Gastroesophageal sphincter (tissue), 4 donors: ENCODE measurements around the gene SH3TC2. TPM values are rescaled to one million over a fixed set of nuclear protein-coding genes. Genes with fewer than 3 reads are reported as not detected.

Experiments used
- ATAC-seq: fragments of 150-250 bp; one replicate; pipeline ENCODE4 v1.9.1; 2016; ENCODE audit warnings: mild to moderate bottlenecking, moderate library complexity
- H3K27ac ChIP-seq, 4 donors: fragments of 200-600 bp; sonication (generic) in 3 of 4; 1 replicate in 3 of 4; 2 replicates in 1 of 4; pipeline ENCODE4 v1.5.1; 2016 to 2019
- H3K27me3 ChIP-seq: fragments of 200-600 bp; sonication (generic); one replicate; pipeline ENCODE4 v1.5.1; 2019
- H3K36me3 ChIP-seq, 2 donors: fragments of 200-600 bp; sonication (generic); one replicate each; pipeline ENCODE4 v1.5.1; 2019; ENCODE audit warnings: control low read depth in 1 of 2
- H3K4me1 ChIP-seq, 3 donors: fragments of 200-600 bp; sonication (generic); 1 replicate in 2 of 3; 2 replicates in 1 of 3; pipeline ENCODE4 v1.5.1; 2016 to 2019; ENCODE audit warnings: control low read depth in 2 of 3
- H3K4me3 ChIP-seq, 2 donors: fragments of 200-600 bp; sonication (generic); one replicate each; pipeline ENCODE4 v1.5.1; 2019; ENCODE audit warnings: mild to moderate bottlenecking in 1 of 2, moderate library complexity in 1 of 2
- H3K9me3 ChIP-seq, 3 donors: fragments of 200-600 bp; sonication (generic); one replicate each; pipeline ENCODE4 v1.5.1; 2017 to 2019; ENCODE audit warnings: control low read depth in 2 of 3
- EP300 ChIP-seq: sonication (generic); formaldehyde crosslinking; IDR thresholded peaks from one replicate; pipeline ENCODE4 v1.6.1; 2017; ENCODE audit warnings: antibody characterized with exemption, mild to moderate bottlenecking
- POLR2A ChIP-seq, 2 donors: fragments of 450-650 bp; IDR thresholded peaks; one replicate each; pipeline ENCODE4 v1.6.1; 2017; ENCODE audit warnings: antibody characterized with exemption in 2 of 2, mild to moderate bottlenecking in 2 of 2, moderate library complexity in 1 of 2
- POLR2AphosphoS5 ChIP-seq: sonication (generic); formaldehyde crosslinking; IDR thresholded peaks from one replicate; pipeline ENCODE4 v1.6.1; 2017; ENCODE audit warnings: antibody characterized with exemption
- WGBS, 2 donors: methylation state at CpG; one replicate each; pipeline ENCODE4 v1.1.5; 2018; ENCODE audit warnings: low coverage in 1 of 2; 5-methylcytosine and 5-hydroxymethylcytosine counted together
- small RNA-seq, 4 donors: library from RNA; depleted of rRNA; stranded (forward); fragments of <200 nt; gene quantifications; one replicate each; pipeline ENCODE3, GENCODE V24; 2016
- total RNA-seq, 4 donors: library from RNA; depleted of rRNA; stranded (reverse); fragments of >200 nt; gene quantifications; one replicate each; pipeline ENCODE4 v1.1.0, GENCODE V29; 2016
- TF ChIP-seq, protein P1 (sequence below), 4 experiments: fragments of 200-600 bp in 2 of 4; fragments of 450-650 bp in 2 of 4; sonication (generic) in 1 of 4; IDR thresholded peaks; one replicate each; pipeline ENCODE4 v1.5.1; 2017 to 2019; ENCODE audit warnings: antibody characterized with exemption in 4 of 4, mild to moderate bottlenecking in 2 of 4, moderate library complexity in 2 of 4

The SH3TC2 gene
- total RNA-seq, 4 donors from 2014 or later: 2.3 to 5.0 (median 3.5) TPM

DNA sequence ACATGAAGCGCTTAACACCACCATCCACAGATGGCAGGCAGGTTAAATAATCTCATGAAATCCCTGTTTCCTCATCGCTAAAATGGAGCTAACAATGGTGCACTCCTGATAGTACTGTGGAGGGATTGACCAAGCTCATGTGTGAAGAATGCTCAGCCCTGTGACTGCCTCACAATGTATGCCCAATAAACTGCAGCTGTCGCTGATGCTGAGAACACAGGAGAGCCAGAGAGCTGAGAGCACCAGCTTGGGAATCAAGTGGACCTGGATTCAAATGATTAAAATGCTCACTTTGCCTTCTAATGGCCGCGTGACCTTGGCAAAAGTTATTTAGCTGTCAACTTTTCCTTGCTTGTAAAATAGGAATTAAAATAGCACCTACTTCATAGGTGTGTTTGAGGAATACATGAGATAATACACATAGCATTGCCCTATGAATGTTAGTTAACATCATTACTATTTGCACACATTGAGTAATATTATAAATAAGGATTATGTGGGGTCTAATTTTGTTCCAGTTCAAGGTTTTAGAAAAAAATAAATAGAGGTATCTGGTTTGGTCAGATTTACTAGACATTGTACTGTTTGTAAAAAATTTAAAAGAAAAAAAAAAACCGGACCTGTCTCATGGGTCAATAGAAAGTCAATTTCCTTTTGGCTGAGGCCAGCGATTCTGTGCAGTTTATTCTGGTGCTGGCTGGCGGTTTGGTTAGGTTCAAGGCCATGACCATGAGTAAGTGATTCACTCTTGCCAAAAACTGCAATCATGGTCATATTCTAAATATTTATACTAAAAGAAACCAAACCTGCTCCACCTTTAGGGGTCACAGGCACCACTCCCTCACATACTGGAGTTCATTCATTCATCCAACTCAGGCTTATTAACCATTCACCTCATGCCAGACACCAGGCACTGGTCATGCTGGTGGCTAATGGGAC is 101.3 kb downstream of the SH3TC2 start:
- Histone ChIP-seq H3K36me3 (no peaks in the 10 kb centered on the region), H3K4me3 (no peak overlapping the region), H3K27ac (no peak overlapping the region), H3K4me1 (peaks cover 0 to 14% (median 2%) of the 10 kb centered on the region in 3 donors), H3K9me3 (no peaks in the 10 kb centered on the region), H3K27me3 (no peaks in the 10 kb centered on the region)
- 64 to 85% methylated on average over 4 to 8 of the region's 8 CpGs for WGBS, 2 donors
- ATAC-seq: no peak
- TF ChIP-seq POLR2AphosphoS5 (no peak), EP300 (no peak), POLR2A (IDR thresholded peaks at IDR 0.05) (no peak)

DNA sequence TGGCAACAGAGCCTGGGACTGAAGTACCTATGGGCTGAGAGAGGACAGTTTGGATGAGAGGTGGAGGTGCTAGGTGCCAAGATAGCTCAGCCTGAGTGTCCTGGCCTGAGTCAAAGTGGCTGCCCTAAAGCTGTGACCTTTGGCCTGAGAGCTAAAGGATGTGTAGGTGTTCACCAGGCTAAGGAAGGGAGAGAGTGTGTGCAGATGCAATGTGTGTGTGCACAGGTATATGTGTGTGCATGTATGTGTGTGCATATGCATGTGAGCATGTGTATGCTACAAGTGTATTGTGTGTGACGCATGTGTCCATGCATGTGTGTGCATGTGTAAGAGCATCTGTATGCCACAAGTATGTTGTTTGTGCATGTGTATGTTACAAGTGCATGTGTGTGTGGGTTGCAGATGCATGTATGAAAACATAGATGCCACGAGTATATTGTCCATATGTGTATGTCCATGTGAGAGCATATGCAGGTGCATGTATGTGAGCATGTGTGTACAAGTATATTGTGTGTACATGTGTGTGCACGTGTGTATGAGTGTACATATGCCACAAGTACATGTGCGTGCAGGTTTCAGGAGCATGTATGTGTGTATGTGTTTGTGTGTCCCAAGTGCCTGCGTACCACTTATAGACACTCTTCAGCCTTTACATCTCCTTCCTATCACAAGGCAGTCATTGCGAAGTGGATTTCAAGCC is 102.6 kb downstream of the SH3TC2 start:
- ATAC-seq: no peak
- no peak overlapping the region for H3K27ac ChIP-seq
- H3K36me3 ChIP-seq: no peaks in the 10 kb centered on the region
- no peaks in the 10 kb centered on the region for H3K27me3 ChIP-seq
- TF ChIP-seq EP300: no peak
- TF ChIP-seq, protein P1, sequence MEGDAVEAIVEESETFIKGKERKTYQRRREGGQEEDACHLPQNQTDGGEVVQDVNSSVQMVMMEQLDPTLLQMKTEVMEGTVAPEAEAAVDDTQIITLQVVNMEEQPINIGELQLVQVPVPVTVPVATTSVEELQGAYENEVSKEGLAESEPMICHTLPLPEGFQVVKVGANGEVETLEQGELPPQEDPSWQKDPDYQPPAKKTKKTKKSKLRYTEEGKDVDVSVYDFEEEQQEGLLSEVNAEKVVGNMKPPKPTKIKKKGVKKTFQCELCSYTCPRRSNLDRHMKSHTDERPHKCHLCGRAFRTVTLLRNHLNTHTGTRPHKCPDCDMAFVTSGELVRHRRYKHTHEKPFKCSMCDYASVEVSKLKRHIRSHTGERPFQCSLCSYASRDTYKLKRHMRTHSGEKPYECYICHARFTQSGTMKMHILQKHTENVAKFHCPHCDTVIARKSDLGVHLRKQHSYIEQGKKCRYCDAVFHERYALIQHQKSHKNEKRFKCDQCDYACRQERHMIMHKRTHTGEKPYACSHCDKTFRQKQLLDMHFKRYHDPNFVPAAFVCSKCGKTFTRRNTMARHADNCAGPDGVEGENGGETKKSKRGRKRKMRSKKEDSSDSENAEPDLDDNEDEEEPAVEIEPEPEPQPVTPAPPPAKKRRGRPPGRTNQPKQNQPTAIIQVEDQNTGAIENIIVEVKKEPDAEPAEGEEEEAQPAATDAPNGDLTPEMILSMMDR (IDR thresholded peaks at IDR 0.05): no peak
- TF ChIP-seq POLR2A (IDR thresholded peaks at IDR 0.05): no peak
- no peak for TF ChIP-seq POLR2AphosphoS5
- peaks cover 0 to under 1% (median 0%) of the 10 kb centered on the region in 3 donors for H3K4me1 ChIP-seq
- no peak overlapping the region for H3K4me3 ChIP-seq
- 91% methylated on average over 5 to 6 of the region's 6 CpGs for WGBS, 2 donors
- no peaks in the 10 kb centered on the region for H3K9me3 ChIP-seq

DNA sequence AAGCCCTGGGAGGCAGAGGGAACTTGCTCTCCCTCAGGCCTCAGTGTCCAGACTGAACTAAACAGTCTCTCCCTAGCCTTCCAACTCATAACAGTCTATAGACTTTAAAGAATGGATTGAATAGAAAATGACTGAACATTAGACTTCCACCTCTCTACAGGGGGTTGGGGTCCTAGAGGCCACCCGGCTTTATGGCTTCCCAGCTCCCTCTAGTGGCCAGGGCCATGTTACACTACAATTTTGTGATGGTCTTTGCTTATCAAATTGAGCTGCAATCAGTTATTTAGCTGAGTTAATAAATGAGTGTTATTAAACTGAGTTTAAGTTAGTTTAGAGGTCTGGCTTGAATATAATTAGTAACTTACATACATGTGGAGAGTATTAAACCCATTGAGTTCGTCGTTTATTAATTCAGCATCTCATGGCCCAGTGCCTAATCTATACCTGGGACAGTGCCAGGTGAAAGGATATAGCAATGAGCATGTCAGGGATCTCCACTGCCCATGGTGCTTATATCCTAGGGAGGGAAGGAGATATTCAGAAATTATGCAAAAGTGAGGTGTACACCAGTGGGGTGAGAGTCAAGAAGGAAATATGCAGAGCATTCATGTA is 105.2 kb downstream of the SH3TC2 start:
- Histone ChIP-seq H3K4me3 (no peak overlapping the region), H3K4me1 (no peaks in the 10 kb centered on the region), H3K27ac (no peak overlapping the region), H3K9me3 (no peaks in the 10 kb centered on the region), H3K27me3 (no peaks in the 10 kb centered on the region), H3K36me3 (no peaks in the 10 kb centered on the region)
- WGBS, 2 donors: 7 to 28% methylated on average over 3 of the region's 3 CpGs
- TF ChIP-seq EP300: no peak
- TF ChIP-seq, protein P1 (IDR thresholded peaks at IDR 0.05): peak; percentile 47 to 71 (median 56)
- no peak for ATAC-seq

DNA sequence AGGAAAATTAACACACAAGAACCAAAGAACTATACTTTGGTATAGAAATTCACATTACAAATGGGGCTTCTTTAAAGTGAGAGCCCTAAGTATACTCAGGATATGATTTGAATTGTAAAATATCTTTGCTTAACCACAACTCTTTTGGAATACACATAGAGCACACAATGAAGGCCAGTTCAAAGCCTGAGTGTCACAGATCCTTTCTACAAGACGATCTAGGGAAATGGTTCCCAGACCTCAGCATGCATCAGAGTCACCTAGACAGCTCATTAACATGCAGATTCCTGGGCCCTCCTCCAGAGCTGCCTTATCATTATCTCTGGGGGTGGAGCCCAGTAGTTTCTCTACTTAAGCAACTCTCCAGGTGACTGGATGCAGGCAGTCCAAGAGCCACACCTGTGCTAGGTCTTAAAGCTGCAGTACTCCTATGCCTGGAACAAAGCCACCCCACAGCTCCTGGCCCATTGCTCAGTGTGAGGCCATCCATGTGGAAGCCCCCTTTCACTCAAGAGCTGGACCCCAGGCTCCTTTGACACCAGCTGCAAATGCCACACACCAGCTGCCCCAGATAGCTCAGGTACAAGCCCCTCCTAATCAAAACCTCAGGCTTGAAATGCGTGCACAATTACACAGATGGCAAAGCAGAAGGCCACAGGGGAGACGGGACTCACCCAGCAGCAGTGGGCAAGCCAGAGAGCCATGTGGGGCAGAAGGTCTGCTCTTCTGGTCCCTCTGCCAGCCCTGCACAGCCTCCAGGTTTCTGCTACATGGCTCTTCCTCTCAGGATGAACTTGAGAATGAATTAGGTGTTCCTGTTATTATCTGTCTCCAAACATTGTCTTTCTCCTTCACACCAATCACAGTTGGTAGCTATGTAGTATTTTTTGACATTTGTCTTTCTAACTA is 106.1 kb downstream of the SH3TC2 start:
- Histone ChIP-seq H3K27me3 (no peaks in the 10 kb centered on the region), H3K36me3 (no peaks in the 10 kb centered on the region), H3K4me1 (no peaks in the 10 kb centered on the region), H3K9me3 (no peaks in the 10 kb centered on the region), H3K4me3 (no peak overlapping the region), H3K27ac (no peak overlapping the region)
- WGBS, 2 donors: 47 to 84% methylated on average over 2 to 3 of the region's 3 CpGs
- TF ChIP-seq EP300: no peak
- TF ChIP-seq, protein P1 (IDR thresholded peaks at IDR 0.05): no peak
- no peak for TF ChIP-seq POLR2A (IDR thresholded peaks at IDR 0.05)
- TF ChIP-seq POLR2AphosphoS5: no peak
- no peak for ATAC-seq

Small RNA genes lying within 50 kb of the gene (small RNA-seq; reads per million reads assigned to genes)
- 2.5 to 14.5 (median 11.9) reads per million in 4 donors for gene MIR584
- gene RNU6-732P: 0 reads per million in 4 donors

Other genes starting within 250 kb of the SH3TC2 start
- 10 to 100 TPM in 1 of 4 donors, 1 to 10 TPM in 3; 2.8 to 11.8 (median 4.5) TPM for gene ADRB2, start 236.5 kb downstream of the SH3TC2 start, total RNA-seq
- gene ABLIM3, start 78.4 kb upstream of the SH3TC2 start, total RNA-seq: 10 to 100 TPM; 14.8 to 50.7 (median 25.4) TPM
- 10 to 100 TPM; 10.3 to 20.6 (median 14.0) TPM for gene AFAP1L1, start 208.8 kb upstream of the SH3TC2 start, total RNA-seq